Measurements from ENCODE around the gene OR4D1.

The OR4D1 gene

GRCh38 chr17:58195518-58196123 is 47.4 kb downstream of the OR4D1 start:
- no peak for DNase-seq

- DNase-seq = no peak
Observed at GRCh38 chr17:58196610-58197009, 48.4 kb downstream of the OR4D1 start.

GRCh38 chr17:58200024-58200633 is 51.9 kb downstream of the OR4D1 start:
- peak; percentile 46 for DNase-seq

GRCh38 chr17:58202859-58203258 is 54.7 kb downstream of the OR4D1 start:
- no peak for DNase-seq

- DNase-seq = no peak
Observed at GRCh38 chr17:58204796-58205195, 56.6 kb downstream of the OR4D1 start.

GRCh38 chr17:58205936-58206335 is 57.8 kb downstream of the OR4D1 start:
- no peak for DNase-seq

GRCh38 chr17:58207451-58207850 is 59.3 kb downstream of the OR4D1 start:
- DNase-seq = no peak

- DNase-seq = no peak
Observed at GRCh38 chr17:58208344-58208743, 60.2 kb downstream of the OR4D1 start.
